NCI-H187 treated with DMSO at 0.1 percent for 48 hours (cell line): ENCODE data around the gene CDH4.

Experiments
- DNase-seq: peaks from one replicate; lab custom pipeline; 2025; lab: John Stamatoyannopoulos, UW

CDH4 gene

GRCh38 chr20:61917474-61918145 lies 665.5 kb downstream of the CDH4 start:
- no peak for DNase-seq

GRCh38 chr20:61918548-61918947 lies 666.5 kb downstream of the CDH4 start:
- DNase-seq, result no peak

GRCh38 chr20:61919239-61919638 lies 667.2 kb downstream of the CDH4 start:
- no peak for DNase-seq

- DNase-seq, result no peak
Observed at GRCh38 chr20:61919675-61920365, 667.8 kb downstream of the CDH4 start.

- no peak for DNase-seq
Observed at GRCh38 chr20:61922411-61922810, 670.4 kb downstream of the CDH4 start.

- no peak for DNase-seq
Observed at GRCh38 chr20:61922936-61923335, 670.9 kb downstream of the CDH4 start.

GRCh38 chr20:61923371-61924166 lies 671.5 kb downstream of the CDH4 start:
- no peak for DNase-seq

- no peak for DNase-seq
Observed at GRCh38 chr20:61924211-61924857, 672.3 kb downstream of the CDH4 start.

GRCh38 chr20:61924858-61925554 lies 672.9 kb downstream of the CDH4 start:
- no peak for DNase-seq

GRCh38 chr20:61925555-61926252 lies 673.6 kb downstream of the CDH4 start:
- no peak for DNase-seq

- no peak for DNase-seq
Observed at GRCh38 chr20:61926253-61926613, 674.2 kb downstream of the CDH4 start.

GRCh38 chr20:61926796-61927192 lies 674.7 kb downstream of the CDH4 start:
- DNase-seq, result no peak

GRCh38 chr20:61927193-61927825 lies 675.2 kb downstream of the CDH4 start:
- no peak for DNase-seq

GRCh38 chr20:61927826-61928541 lies 675.9 kb downstream of the CDH4 start:
- no peak for DNase-seq

GRCh38 chr20:61929561-61929960 lies 677.5 kb downstream of the CDH4 start:
- DNase-seq, result no peak

- DNase-seq, result no peak
Observed at GRCh38 chr20:61929971-61930666, 678.1 kb downstream of the CDH4 start.

GRCh38 chr20:61930776-61931475 lies 678.9 kb downstream of the CDH4 start:
- DNase-seq, result no peak

GRCh38 chr20:61931476-61932198 lies 679.6 kb downstream of the CDH4 start:
- DNase-seq, result no peak
